ENCODE measurements around the gene ADIPOR1. TPM values are rescaled to one million over a fixed set of nuclear protein-coding genes. Genes with fewer than 3 reads are reported as not detected.

The ADIPOR1 gene
- total and polyA plus RNA-seq, 9 donors = 39.7 to 119 (median 49.7) TPM

DNA sequence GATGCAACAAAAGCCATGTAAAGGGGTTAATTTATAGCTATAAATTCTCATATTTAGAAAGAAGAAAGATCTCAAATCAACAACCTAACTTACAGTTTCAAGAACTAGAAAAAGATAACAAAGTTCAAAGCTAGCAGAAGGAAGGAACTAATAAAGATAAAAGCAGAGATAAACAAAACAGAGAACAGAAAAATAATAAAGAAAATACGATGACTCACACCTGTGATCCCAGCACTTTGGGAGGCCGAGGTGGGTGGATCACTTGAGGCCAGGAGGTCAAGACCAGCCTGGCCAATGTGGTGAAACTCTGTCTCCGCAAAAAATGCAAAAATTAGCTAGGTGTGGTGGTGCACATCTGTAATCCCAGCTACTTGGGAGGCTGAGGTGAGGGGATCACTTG is 36.6 kb upstream of the ADIPOR1 start:
- intact Hi-C loops (cut with DNase I) = no loop called here
- no peaks in the 10 kb centered on the region for H3K9me3 ChIP-seq
- 41 to 65% (median 57%) methylated on average over 3 of the region's 3 CpGs for WGBS, 3 donors
- no peak overlapping the region for H3K27ac ChIP-seq
- H3K4me1 ChIP-seq (ENCODE audit: insufficient read depth) = no peaks in the 10 kb centered on the region
- no peak for DNase-seq
- TF ChIP-seq, protein P1, sequence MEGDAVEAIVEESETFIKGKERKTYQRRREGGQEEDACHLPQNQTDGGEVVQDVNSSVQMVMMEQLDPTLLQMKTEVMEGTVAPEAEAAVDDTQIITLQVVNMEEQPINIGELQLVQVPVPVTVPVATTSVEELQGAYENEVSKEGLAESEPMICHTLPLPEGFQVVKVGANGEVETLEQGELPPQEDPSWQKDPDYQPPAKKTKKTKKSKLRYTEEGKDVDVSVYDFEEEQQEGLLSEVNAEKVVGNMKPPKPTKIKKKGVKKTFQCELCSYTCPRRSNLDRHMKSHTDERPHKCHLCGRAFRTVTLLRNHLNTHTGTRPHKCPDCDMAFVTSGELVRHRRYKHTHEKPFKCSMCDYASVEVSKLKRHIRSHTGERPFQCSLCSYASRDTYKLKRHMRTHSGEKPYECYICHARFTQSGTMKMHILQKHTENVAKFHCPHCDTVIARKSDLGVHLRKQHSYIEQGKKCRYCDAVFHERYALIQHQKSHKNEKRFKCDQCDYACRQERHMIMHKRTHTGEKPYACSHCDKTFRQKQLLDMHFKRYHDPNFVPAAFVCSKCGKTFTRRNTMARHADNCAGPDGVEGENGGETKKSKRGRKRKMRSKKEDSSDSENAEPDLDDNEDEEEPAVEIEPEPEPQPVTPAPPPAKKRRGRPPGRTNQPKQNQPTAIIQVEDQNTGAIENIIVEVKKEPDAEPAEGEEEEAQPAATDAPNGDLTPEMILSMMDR (IDR thresholded peaks at IDR 0.05) = no peak
- no peak for TF ChIP-seq POLR2A (IDR thresholded peaks at IDR 0.05)
- no peak for TF ChIP-seq EP300 (IDR thresholded peaks at IDR 0.05)
- no peak overlapping the region for H3K4me3 ChIP-seq
- no peaks in the 10 kb centered on the region for H3K27me3 ChIP-seq
- H3K36me3 ChIP-seq = no peaks in the 10 kb centered on the region

DNA sequence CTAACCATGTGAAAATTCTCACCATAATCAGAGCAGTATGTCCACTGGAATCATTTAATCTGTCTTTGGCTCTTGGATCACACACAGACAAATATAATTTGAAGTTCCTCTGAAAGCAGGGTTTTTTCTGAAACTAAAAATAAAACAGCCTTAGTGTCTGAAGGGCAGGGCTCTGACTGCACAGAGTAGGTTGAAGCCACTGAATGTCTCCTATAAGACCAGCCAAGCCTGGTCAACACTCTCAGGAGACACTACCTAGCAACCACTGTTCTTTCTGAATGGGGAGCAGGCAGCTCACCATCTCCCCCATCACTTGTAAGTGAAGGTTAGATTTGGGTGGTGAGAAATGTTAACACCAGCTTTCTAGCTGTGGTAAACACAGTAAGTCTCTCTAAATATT is 33.0 kb upstream of the ADIPOR1 start:
- Histone ChIP-seq H3K27ac (no peak overlapping the region), H3K9me3 (no peaks in the 10 kb centered on the region), H3K27me3 (no peaks in the 10 kb centered on the region), H3K36me3 (no peaks in the 10 kb centered on the region), H3K4me1 (ENCODE audit: insufficient read depth) (no peaks in the 10 kb centered on the region), H3K4me3 (no peak overlapping the region)
- intact Hi-C loops (cut with DNase I) = no loop called here
- DNase-seq = no peak
- TF ChIP-seq, protein P1 (IDR thresholded peaks at IDR 0.05) = no peak
- TF ChIP-seq EP300 (IDR thresholded peaks at IDR 0.05) (no peak), POLR2A (IDR thresholded peaks at IDR 0.05) (no peak)

DNA sequence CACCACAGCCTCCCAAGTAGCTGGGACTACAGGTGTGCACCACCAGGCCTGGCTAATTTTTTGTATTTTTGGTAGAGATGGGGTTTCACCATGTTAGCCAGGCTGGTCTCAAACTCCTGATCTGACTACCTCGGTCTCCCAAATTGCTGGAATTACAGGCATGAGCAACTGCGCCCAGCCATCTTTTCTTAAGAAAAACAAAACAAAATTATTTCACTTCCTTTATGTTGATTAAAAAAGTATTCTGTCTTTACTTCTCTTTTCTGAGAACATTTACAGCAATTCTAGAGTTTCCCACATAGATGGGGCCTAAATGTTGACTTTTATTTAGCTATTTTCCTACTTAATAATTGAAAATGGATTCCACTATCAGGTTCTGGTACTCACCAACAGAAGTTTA is 31.8 kb upstream of the ADIPOR1 start:
- no peak overlapping the region for H3K4me3 ChIP-seq
- intact Hi-C loops (cut with DNase I) = no loop called here
- H3K9me3 ChIP-seq = no peaks in the 10 kb centered on the region
- no peak for DNase-seq
- no peaks in the 10 kb centered on the region for H3K27me3 ChIP-seq
- 84 to 90% (median 88%) methylated on average over 2 of the region's 2 CpGs for WGBS, 3 donors
- TF ChIP-seq, protein P1 (IDR thresholded peaks at IDR 0.05) = no peak
- TF ChIP-seq POLR2A (IDR thresholded peaks at IDR 0.05) = no peak
- no peak for TF ChIP-seq EP300 (IDR thresholded peaks at IDR 0.05)
- no peaks in the 10 kb centered on the region for H3K36me3 ChIP-seq
- no peaks in the 10 kb centered on the region for H3K4me1 ChIP-seq (ENCODE audit: insufficient read depth)
- no peak overlapping the region for H3K27ac ChIP-seq

DNA sequence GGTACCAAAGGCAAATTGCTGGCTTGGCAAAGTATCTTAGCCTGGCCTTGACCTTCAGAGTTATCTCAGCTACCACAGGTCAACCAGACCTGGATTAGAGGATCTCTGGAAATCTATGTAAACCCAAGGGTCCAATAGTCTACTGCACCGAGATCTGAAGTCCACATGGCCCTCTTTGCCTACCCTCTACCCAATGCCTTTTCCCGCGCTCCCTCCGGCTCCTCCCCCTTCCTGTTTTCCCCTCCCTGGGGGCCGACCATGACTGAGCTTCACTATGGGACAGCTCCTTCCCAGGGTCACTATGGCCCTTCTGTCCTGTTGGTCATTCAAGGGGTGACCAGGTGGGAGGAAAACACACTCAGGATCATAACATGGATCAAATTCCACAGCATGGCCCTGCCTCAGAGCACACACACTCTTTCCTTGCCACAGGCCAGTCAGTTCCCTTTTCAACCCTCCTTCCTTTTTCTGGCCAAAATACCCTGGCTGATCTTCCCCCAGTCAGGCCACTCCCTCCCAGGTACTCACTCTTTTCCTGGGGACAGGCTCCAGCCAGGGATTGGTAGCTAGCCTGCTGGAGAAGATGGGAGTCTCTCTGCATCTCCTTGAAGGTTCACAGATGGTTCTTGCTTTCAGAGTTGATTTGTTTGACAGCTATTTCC is 29.9 kb upstream of the ADIPOR1 start:
- 52 to 63% (median 62%) methylated on average over 5 of the region's 5 CpGs for WGBS, 3 donors
- DNase-seq = no peak
- TF ChIP-seq POLR2A (IDR thresholded peaks at IDR 0.05) = no peak
- TF ChIP-seq, protein P1 (IDR thresholded peaks at IDR 0.05) = no peak
- no peak for TF ChIP-seq EP300 (IDR thresholded peaks at IDR 0.05)
- Histone ChIP-seq H3K27ac (no peak overlapping the region), H3K27me3 (no peaks in the 10 kb centered on the region), H3K4me3 (no peak overlapping the region), H3K36me3 (no peaks in the 10 kb centered on the region), H3K9me3 (no peaks in the 10 kb centered on the region), H3K4me1 (ENCODE audit: insufficient read depth) (no peaks in the 10 kb centered on the region)
- intact Hi-C loops (cut with DNase I) = no loop called here

Measured in ovary (tissue), 9 donors.